Activated CD4-positive, alpha-beta T cell treated with anti-CD3 and anti-CD28 coated beads for 36 hours (primary cell): ENCODE results near the gene DNAJB14. TPM values are rescaled to one million over a fixed set of nuclear protein-coding genes. Genes with fewer than 3 reads are reported as not detected.
A peak's percentile ranks its signal among the peaks of the same experiment; 100 is the strongest.

Source experiments
- ATAC-seq: fragments of 200-7000 bp; cut with Tn5 transposase; one replicate; pipeline ENCODE4 v1.10.0; 2021; ENCODE audit warnings: mild to moderate bottlenecking, moderate library complexity
- CTCF ChIA-PET: fragments of 350-600 bp; sonication (Branson Sonifier 250); formaldehyde crosslinking; loops from one replicate; lab custom pipeline; 2021; ENCODE audit warnings: antibody characterized with exemption; lab: Charles Lee
- POLR2A ChIA-PET: fragments of 350-600 bp; sonication (Branson Sonifier 250); formaldehyde crosslinking; loops from one replicate; lab custom pipeline; 2021; ENCODE audit warnings: antibody characterized with exemption, inconsistent platforms; lab: Charles Lee
- DNase-seq: peaks from one replicate; pipeline ENCODE4 v3.0.0-alpha.2; 2020
- H3K27ac Mint-ChIP-seq: one replicate; pipeline ENCODE4 v1.8.0; 2021; ENCODE audit warnings: mixed read lengths
- H3K27me3 Mint-ChIP-seq: one replicate; pipeline ENCODE4 v1.8.0; 2021; ENCODE audit warnings: mixed read lengths
- H3K36me3 Mint-ChIP-seq: one replicate; pipeline ENCODE4 v1.8.0; 2021; ENCODE audit warnings: low read depth, mixed read lengths
- H3K4me1 Mint-ChIP-seq: one replicate; pipeline ENCODE4 v1.8.0; 2021; ENCODE audit warnings: mixed read lengths
- H3K4me3 Mint-ChIP-seq: one replicate; pipeline ENCODE4 v1.8.0; 2021; ENCODE audit warnings: mild to moderate bottlenecking, moderate library complexity, mixed read lengths
- H3K9me3 Mint-ChIP-seq: one replicate; pipeline ENCODE4 v1.8.0; 2021; ENCODE audit warnings: low read depth, mixed read lengths
- intact Hi-C, 2 experiments: fragments of 100-400 bp; cut with DNase I in 1 of 2; cut with micrococcal nuclease in 1 of 2; formaldehyde crosslinking; loops; one replicate each; pipeline versions ENCODE4 v1.14.2 to v1.15.1; 2022 to 2024; cut with DNase I, micrococcal nuclease
- total RNA-seq, 2 experiments: library from RNA; stranded (reverse); gene quantifications; one replicate each; pipeline ENCODE4 v1.2.3, GENCODE V29; 2021

The DNAJB14 gene
- total RNA-seq, 2 experiments from 2014 or later, result 29.9 to 46.2 TPM

GRCh38 chr4:99894161-99894997 is 52.0 kb downstream of the DNAJB14 start, which contains the start of gene LAMTOR3:
Gene LAMTOR3 (minus strand): TSS chr4:99894427. CDS start chr4:99893963, 464 bp downstream.
- peaks cover 32% of the 10 kb centered on the region for H3K4me1 Mint-ChIP-seq
- intact Hi-C loops, result loop anchor here (1.0 to 5.0 kb wide), 5 partner anchors 52 to 807 kb away; partner anchors contain the start of genes ADH5 (in 2 of the 2), DNAJB14 (in 2 of the 2) and DAPP1 (in 1 of the 2)
- ATAC-seq (peak; percentile 100), DNase-seq (peak; percentile 94)
- POLR2A ChIA-PET, result interaction anchor here (0.6 to 1.5 kb wide), 6 partner anchors 42 to 331 kb away, joined by 3 to 16 read pairs (median 6); partner anchors contain the start of genes DNAJB14, H2AZ1 and TRMT10A
- H3K27me3 Mint-ChIP-seq, result no peaks in the 10 kb centered on the region
- peaks cover 9% of the 10 kb centered on the region for H3K36me3 Mint-ChIP-seq
- H3K9me3 Mint-ChIP-seq, result no peaks in the 10 kb centered on the region
- CTCF ChIA-PET, result interaction anchor here (0.7 to 2.2 kb wide), 6 partner anchors 51 to 327 kb away, joined by 3 to 8 read pairs (median 4); partner anchors contain the start of genes DAPP1 and DNAJB14
- peak within 1 kb of the TSS; percentile 96 for H3K4me3 Mint-ChIP-seq
- peak within 1 kb of the TSS; percentile 94 for H3K27ac Mint-ChIP-seq

- CTCF ChIA-PET, result interaction anchor here (1.0 to 2.2 kb wide), 4 partner anchors 52 to 85 kb away, joined by 3 to 8 read pairs (median 4); partner anchors contain the start of genes DAPP1 and DNAJB14
- DNase-seq (no peak), ATAC-seq (no peak)
- peaks cover 35% of the 10 kb centered on the region for H3K4me1 Mint-ChIP-seq
- peak overlapping the region; percentile 96 for H3K4me3 Mint-ChIP-seq
- peak overlapping the region; percentile 94 for H3K27ac Mint-ChIP-seq
- peaks cover 12% of the 10 kb centered on the region for H3K36me3 Mint-ChIP-seq
- no peaks in the 10 kb centered on the region for H3K9me3 Mint-ChIP-seq
- POLR2A ChIA-PET, result interaction anchor here (1.4 to 1.5 kb wide), 4 partner anchors 46 to 331 kb away, joined by 3 to 16 read pairs (median 11); partner anchors contain the start of genes DNAJB14, H2AZ1 and TRMT10A
- no peaks in the 10 kb centered on the region for H3K27me3 Mint-ChIP-seq
- intact Hi-C loops, result loop anchor here (1.0 to 5.0 kb wide), 6 partner anchors 37 to 806 kb away; partner anchors contain the start of genes ADH5 (in 2 of the 2), DNAJB14 (in 2 of the 2) and DAPP1 (in 1 of the 2)
These were observed 52.6 kb downstream of the DNAJB14 start for GRCh38 chr4:99893839-99894160.

GRCh38 chr4:99893029-99893428 is 53.4 kb downstream of the DNAJB14 start:
- POLR2A ChIA-PET, result no interaction called here

GRCh38 chr4:99891351-99891750 is 55.1 kb downstream of the DNAJB14 start:
- H3K36me3 Mint-ChIP-seq, result peaks cover 12% of the 10 kb centered on the region
- DNase-seq (no peak), ATAC-seq (no peak)
- H3K9me3 Mint-ChIP-seq, result no peaks in the 10 kb centered on the region
- intact Hi-C loops, result loop anchor here in 1 of 2 experiments (5.0 kb wide), 1 partner anchor 804 kb away; the partner anchor contains the start of gene ADH5
- H3K27ac Mint-ChIP-seq, result peak overlapping the region; percentile 0
- H3K4me3 Mint-ChIP-seq, result no peak overlapping the region
- POLR2A ChIA-PET, result no interaction called here
- H3K27me3 Mint-ChIP-seq, result no peaks in the 10 kb centered on the region
- CTCF ChIA-PET, result no interaction called here
- peaks cover 39% of the 10 kb centered on the region for H3K4me1 Mint-ChIP-seq

More at GRCh38 chr4:99893029-99893428, 53.4 kb downstream of the DNAJB14 start:
- Mint-ChIP-seq H3K27me3 (no peaks in the 10 kb centered on the region), H3K4me3 (peak overlapping the region; percentile 96), H3K36me3 (peaks cover 12% of the 10 kb centered on the region), H3K9me3 (no peaks in the 10 kb centered on the region), H3K4me1 (peaks cover 39% of the 10 kb centered on the region), H3K27ac (peak overlapping the region; percentile 94)
- DNase-seq (no peak), ATAC-seq (no peak)
- intact Hi-C loops, result loop anchor here (2.0 to 5.0 kb wide), 2 partner anchors 36 to 806 kb away; partner anchors contain the start of gene ADH5 (in 1 of the 2)
- CTCF ChIA-PET, result no interaction called here

GRCh38 chr4:99887837-99888236 is 58.6 kb downstream of the DNAJB14 start:
- intact Hi-C loops, result loop anchor here in 1 of 2 experiments (5.0 kb wide), 1 partner anchor 36 kb away; no protein-coding TSS in a partner anchor
- DNase-seq (no peak), ATAC-seq (no peak)
- POLR2A ChIA-PET, result no interaction called here
- CTCF ChIA-PET, result no interaction called here
- Mint-ChIP-seq H3K9me3 (no peaks in the 10 kb centered on the region), H3K27ac (no peak overlapping the region), H3K4me1 (peaks cover 24% of the 10 kb centered on the region), H3K36me3 (peaks cover 8% of the 10 kb centered on the region), H3K4me3 (no peak overlapping the region), H3K27me3 (no peaks in the 10 kb centered on the region)

- H3K27ac Mint-ChIP-seq, result no peak overlapping the region
- H3K4me3 Mint-ChIP-seq, result no peak overlapping the region
- peaks cover 14% of the 10 kb centered on the region for H3K4me1 Mint-ChIP-seq
- DNase-seq (no peak), ATAC-seq (no peak)
- ChIA-PET CTCF (interaction anchor here (0.7 to 2.7 kb wide), 3 partner anchors 67 to 423 kb away, joined by 3 to 56 read pairs (median 3); no protein-coding TSS in a partner anchor), POLR2A (no interaction called here)
- H3K9me3 Mint-ChIP-seq, result no peaks in the 10 kb centered on the region
- intact Hi-C loops, result loop anchor here in 1 of 2 experiments (5.0 kb wide), 1 partner anchor 34 kb away; no protein-coding TSS in a partner anchor
- peaks cover 8% of the 10 kb centered on the region for H3K36me3 Mint-ChIP-seq
- no peaks in the 10 kb centered on the region for H3K27me3 Mint-ChIP-seq
These were observed 60.3 kb downstream of the DNAJB14 start for GRCh38 chr4:99886146-99886545.

- Mint-ChIP-seq H3K9me3 (no peaks in the 10 kb centered on the region), H3K4me1 (peaks cover 10% of the 10 kb centered on the region), H3K27ac (no peak overlapping the region), H3K27me3 (no peaks in the 10 kb centered on the region), H3K4me3 (no peak overlapping the region), H3K36me3 (peaks cover 8% of the 10 kb centered on the region)
- CTCF ChIA-PET, result interaction anchor here (0.8 to 2.7 kb wide), 9 partner anchors 30 to 423 kb away, joined by 3 to 56 read pairs (median 4); no protein-coding TSS in a partner anchor
- intact Hi-C loops, result loop anchor here (1.0 to 5.0 kb wide), 6 partner anchors 33 to 324 kb away; partner anchors contain the start of gene DAPP1 (in 1 of the 2)
- no peak for DNase-seq
- POLR2A ChIA-PET, result no interaction called here
- no peak for ATAC-seq
These were observed 60.7 kb downstream of the DNAJB14 start for GRCh38 chr4:99885687-99886086.

GRCh38 chr4:99885063-99885664 is 61.3 kb downstream of the DNAJB14 start:
- CTCF ChIA-PET, result interaction anchor here (0.6 to 2.7 kb wide), 23 partner anchors 11 to 422 kb away, joined by 3 to 56 read pairs (median 3); partner anchors contain the start of gene DAPP1
- Mint-ChIP-seq H3K9me3 (no peaks in the 10 kb centered on the region), H3K36me3 (peaks cover 12% of the 10 kb centered on the region), H3K4me1 (peaks cover 10% of the 10 kb centered on the region), H3K27ac (no peak overlapping the region), H3K27me3 (no peaks in the 10 kb centered on the region), H3K4me3 (no peak overlapping the region)
- ATAC-seq (no peak), DNase-seq (peak; percentile 40)
- intact Hi-C loops, result loop anchor here (1.0 to 5.0 kb wide), 6 partner anchors 33 to 324 kb away; partner anchors contain the start of gene DAPP1 (in 1 of the 2)
- POLR2A ChIA-PET, result interaction anchor here (0.6 kb wide), 2 partner anchors 65 to 67 kb away, joined by 5 to 6 read pairs; partner anchors contain the start of gene H2AZ1

- intact Hi-C loops, result no loop called here
- POLR2A ChIA-PET, result no interaction called here
- peaks cover 3% of the 10 kb centered on the region for H3K4me1 Mint-ChIP-seq
- ATAC-seq (no peak), DNase-seq (no peak)
- H3K27ac Mint-ChIP-seq, result no peak overlapping the region
- H3K36me3 Mint-ChIP-seq, result peaks cover 11% of the 10 kb centered on the region
- H3K27me3 Mint-ChIP-seq, result no peaks in the 10 kb centered on the region
- H3K4me3 Mint-ChIP-seq, result no peak overlapping the region
- H3K9me3 Mint-ChIP-seq, result no peaks in the 10 kb centered on the region
- CTCF ChIA-PET, result interaction anchor here (1.1 kb wide), 1 partner anchor 71 kb away, joined by 4 read pairs; no protein-coding TSS in a partner anchor
These were observed 67.0 kb downstream of the DNAJB14 start for GRCh38 chr4:99879458-99879857.

- no peaks in the 10 kb centered on the region for H3K27me3 Mint-ChIP-seq
- no peak for DNase-seq
- ChIA-PET POLR2A (no interaction called here), CTCF (no interaction called here)
- H3K4me1 Mint-ChIP-seq, result peaks cover 3% of the 10 kb centered on the region
- intact Hi-C loops, result no loop called here
- ATAC-seq, result no peak
- H3K27ac Mint-ChIP-seq, result no peak overlapping the region
- peaks cover 14% of the 10 kb centered on the region for H3K36me3 Mint-ChIP-seq
- no peak overlapping the region for H3K4me3 Mint-ChIP-seq
- no peaks in the 10 kb centered on the region for H3K9me3 Mint-ChIP-seq
These were observed 67.8 kb downstream of the DNAJB14 start for GRCh38 chr4:99878604-99879003.
